H1 (cell line): ENCODE data around the gene LPP. TPM values are rescaled to one million over a fixed set of nuclear protein-coding genes. Genes with fewer than 3 reads are reported as not detected.

Source experiments
- CTCF ChIA-PET: fragments of 300-600 bp; sonication (Branson Sonifier 250); formaldehyde crosslinking; loops from one replicate; lab custom pipeline; 2021; ENCODE audit not compliant: partially characterized antibody; lab: Charles Lee
- POLR2A ChIA-PET: fragments of 300-600 bp; sonication (Branson Sonifier 250); formaldehyde crosslinking; loops from one replicate; lab custom pipeline; 2021; ENCODE audit warnings: inconsistent platforms; ENCODE audit not compliant: partially characterized antibody; lab: Charles Lee
- DNase-seq, 2 experiments: peaks; one replicate each; pipeline versions ENCODE4 v3.0.0 to v3.0.0-alpha.2; 2010 to 2022; ENCODE audit warnings: low spot score in 2 of 2, low read depth in 1 of 2, mixed read lengths in 1 of 2
- FAIRE-seq: peaks from 2 replicates; lab custom pipeline; 2011; peaks lifted over from hg19 to GRCh38; lab: Jason Lieb, UNC
- H2AFZ ChIP-seq: 2 replicates; pipeline ENCODE4 v1.8.1; 2012; ENCODE audit warnings: low read length, inconsistent platforms
- H2AK5ac ChIP-seq: 2 replicates; pipeline ENCODE4 v1.6.1; 2013; ENCODE audit warnings: low read depth, low read length
- H2BK120ac ChIP-seq: replicated peaks from 2 replicates; pipeline ENCODE3; 2013; ENCODE audit warnings: low read depth, low read length, inconsistent platforms
- H2BK12ac ChIP-seq: 2 replicates; pipeline ENCODE4 v1.6.1; 2013; ENCODE audit warnings: low read depth, low read length
- H2BK15ac ChIP-seq: 2 replicates; pipeline ENCODE4 v1.6.1; 2013; ENCODE audit warnings: low read length
- H2BK20ac ChIP-seq: 2 replicates; pipeline ENCODE4 v1.6.1; 2013; ENCODE audit warnings: low read length
- H2BK5ac ChIP-seq: 2 replicates; pipeline ENCODE4 v1.6.1; 2013; ENCODE audit warnings: low read depth, low read length
- H3K14ac ChIP-seq: 2 replicates; pipeline ENCODE4 v1.6.1; 2013; ENCODE audit warnings: inconsistent platforms; ENCODE audit not compliant: insufficient read length
- H3K18ac ChIP-seq: 2 replicates; pipeline ENCODE4 v1.6.1; 2013; ENCODE audit warnings: low read length; ENCODE audit errors: extremely low read depth
- H3K23ac ChIP-seq: 2 replicates; pipeline ENCODE4 v1.6.1; 2013; ENCODE audit warnings: inconsistent platforms; ENCODE audit not compliant: insufficient read length
- H3K23me2 ChIP-seq: 2 replicates; pipeline ENCODE4 v1.6.1; 2013; ENCODE audit warnings: low read depth, low read length
- H3K27ac ChIP-seq: 2 replicates; pipeline ENCODE4 v1.6.1; 2011; ENCODE audit warnings: low read depth, low read length, inconsistent platforms
- H3K27me3 ChIP-seq, 4 experiments: replicated peaks in 1 of 4; 1 replicate in 1 of 4; 2 replicates in 3 of 4; pipeline versions ENCODE4 v1.6.1 to v1.8.1; 2011 to 2013; ENCODE audit warnings: low read length in 3 of 4, mild to moderate bottlenecking in 3 of 4, inconsistent platforms in 2 of 4, mixed read lengths in 2 of 4, moderate library complexity in 1 of 4; ENCODE audit not compliant: control insufficient read depth in 3 of 4, insufficient read depth in 3 of 4; ENCODE audit errors: extremely low read depth in 1 of 4
- H3K36me3 ChIP-seq, 4 experiments: 2 replicates each; pipeline versions ENCODE4 v1.6.1 to v1.8.1; 2011 to 2013; ENCODE audit warnings: mild to moderate bottlenecking in 4 of 4, low read length in 3 of 4, moderate library complexity in 2 of 4, control low read depth in 1 of 4, inconsistent platforms in 1 of 4; ENCODE audit not compliant: insufficient read depth in 4 of 4, control insufficient read depth in 2 of 4
- H3K4ac ChIP-seq: replicated peaks from 2 replicates; pipeline ENCODE3; 2013; ENCODE audit warnings: low read length, low read depth, mixed read lengths, inconsistent platforms; ENCODE audit not compliant: insufficient read length
- H3K4me1 ChIP-seq, 4 experiments: replicated peaks in 1 of 4; 1 replicate in 1 of 4; 2 replicates in 3 of 4; pipeline versions ENCODE4 v1.6.1 to v1.8.1; 2011 to 2013; ENCODE audit warnings: low read length in 3 of 4, inconsistent platforms in 2 of 4, mixed read lengths in 1 of 4; ENCODE audit not compliant: insufficient read depth in 4 of 4, control insufficient read depth in 3 of 4
- H3K4me2 ChIP-seq, 2 experiments: 2 replicates each; pipeline versions ENCODE4 v1.6.1 to v1.8.1; 2011 to 2013; ENCODE audit warnings: low read depth in 2 of 2, low read length in 2 of 2, control low read depth in 1 of 2, inconsistent platforms in 1 of 2, mild to moderate bottlenecking in 1 of 2; ENCODE audit not compliant: insufficient read depth in 1 of 2
- H3K4me3 ChIP-seq, 4 experiments: fragments of 200-600, 300-600 bp in 1 of 4; sonication (generic), shearing (Covaris generic), sonication (Bioruptor Twin) in 1 of 4; 2 replicates each; pipeline versions ENCODE4 v1.5.1 to v1.8.1; 2011 to 2016; ENCODE audit warnings: low read length in 4 of 4, low read depth in 3 of 4, control low read depth in 2 of 4, inconsistent platforms in 2 of 4, mild to moderate bottlenecking in 2 of 4, mixed read lengths in 1 of 4, moderate library complexity in 1 of 4; ENCODE audit not compliant: insufficient read depth in 2 of 4; ENCODE audit errors: extremely low read depth in 1 of 4
- H3K56ac ChIP-seq: replicated peaks from 2 replicates; pipeline ENCODE3; 2013; ENCODE audit warnings: low read depth, mild to moderate bottlenecking, mixed read lengths, low read length, inconsistent platforms; ENCODE audit not compliant: insufficient read length
- H3K79me1 ChIP-seq: 2 replicates; pipeline ENCODE4 v1.6.1; 2013; ENCODE audit warnings: low read depth, low read length, control low read depth
- H3K79me2 ChIP-seq, 2 experiments: 2 replicates each; pipeline versions ENCODE4 v1.6.1 to v1.8.1; 2012 to 2013; ENCODE audit warnings: low read length in 2 of 2, mild to moderate bottlenecking in 2 of 2, inconsistent platforms in 1 of 2; ENCODE audit not compliant: insufficient read depth in 2 of 2, control insufficient read depth in 1 of 2
- H3K9ac ChIP-seq, 4 experiments: replicated peaks in 1 of 4; 1 replicate in 1 of 4; 2 replicates in 3 of 4; pipeline versions ENCODE4 v1.6.1 to v1.8.1; 2011 to 2013; ENCODE audit warnings: low read depth in 3 of 4, low read length in 3 of 4, control low read depth in 2 of 4, mild to moderate bottlenecking in 2 of 4, moderate library complexity in 2 of 4, inconsistent platforms in 1 of 4; ENCODE audit errors: extremely low read depth in 1 of 4
- H3K9me3 ChIP-seq, 2 experiments: 2 replicates each; pipeline versions ENCODE4 v1.6.1 to v1.8.1; 2012 to 2013; ENCODE audit warnings: mild to moderate bottlenecking in 2 of 2, moderate library complexity in 2 of 2, control low read depth in 1 of 2, inconsistent platforms in 1 of 2, low read depth in 1 of 2, low read length in 1 of 2, mixed read lengths in 1 of 2; ENCODE audit not compliant: insufficient read depth in 2 of 2
- H4K20me1 ChIP-seq, 2 experiments: replicated peaks in 1 of 2; 2 replicates each; pipeline versions ENCODE3 to v1.8.1; 2011 to 2013; ENCODE audit warnings: inconsistent platforms in 2 of 2, low read length in 2 of 2, mild to moderate bottlenecking in 1 of 2; ENCODE audit not compliant: insufficient read depth in 2 of 2, control insufficient read depth in 1 of 2
- H4K5ac ChIP-seq: 2 replicates; pipeline ENCODE4 v1.6.1; 2013; ENCODE audit warnings: low read length, low read depth, mixed read lengths, inconsistent platforms; ENCODE audit not compliant: insufficient read length
- H4K8ac ChIP-seq: 2 replicates; pipeline ENCODE4 v1.8.0; 2013; ENCODE audit warnings: mild to moderate bottlenecking, moderate library complexity, low read length, inconsistent platforms; ENCODE audit not compliant: insufficient read depth; ENCODE audit errors: extremely low read depth
- H4K91ac ChIP-seq: replicated peaks from 2 replicates; pipeline ENCODE3; 2013; ENCODE audit warnings: low read length, mixed read lengths, inconsistent platforms; ENCODE audit not compliant: insufficient read length
- ASH2L ChIP-seq: fragments of 200-600, 300-600 bp; sonication (generic); IDR thresholded peaks from one replicate; pipeline ENCODE4 v1.7.1; 2017; ENCODE audit warnings: low read length
- BCL11A ChIP-seq, 2 experiments: IDR thresholded peaks; one replicate each; pipeline ENCODE4 v1.6.1; 2011; ENCODE audit warnings: low read depth in 2 of 2, low read length in 2 of 2, mild to moderate bottlenecking in 2 of 2
- BRCA1 ChIP-seq: IDR thresholded peaks from 2 replicates; pipeline ENCODE4 v1.6.1; 2012; ENCODE audit warnings: low read depth, low read length, improper control_type of control experiment
- GTF2F1 ChIP-seq: IDR thresholded peaks from 2 replicates; pipeline ENCODE4 v1.6.1; 2012; ENCODE audit warnings: low read depth, low read length, improper control_type of control experiment, borderline replicate concordance
- HDAC2 ChIP-seq, 2 experiments: fragments of 300-600 bp in 1 of 2; sonication (generic) in 1 of 2; IDR thresholded peaks; 2 replicates each; pipeline ENCODE4 v1.6.1; 2011 to 2012; ENCODE audit warnings: low read depth in 2 of 2, low read length in 2 of 2, mild to moderate bottlenecking in 2 of 2, moderate library complexity in 2 of 2, borderline replicate concordance in 1 of 2, inconsistent platforms in 1 of 2
- SIRT6 ChIP-seq: IDR thresholded peaks from one replicate; pipeline ENCODE4 v1.7.1; 2012; ENCODE audit warnings: low read length, inconsistent platforms
- SP2 ChIP-seq: IDR thresholded peaks from 2 replicates; pipeline ENCODE4 v1.6.1; 2012; ENCODE audit warnings: mild to moderate bottlenecking, low read length, inconsistent platforms
- TAF1 ChIP-seq: IDR thresholded peaks from 2 replicates; pipeline ENCODE4 v1.6.1; 2011; ENCODE audit warnings: mild to moderate bottlenecking, low read depth, low read length
- YY1 ChIP-seq: IDR thresholded peaks from 2 replicates; pipeline ENCODE4 v1.6.1; 2011; ENCODE audit warnings: low read depth, mild to moderate bottlenecking, low read length
- WGBS, 2 experiments: shearing (Covaris generic) in 1 of 2; methylation state at CpG; one replicate each; pipeline versions ENCODE4 v1.1.6 to v1.1.7; 2013 to 2015; ENCODE audit warnings: low lambda C conversion rate in 2 of 2, mixed read lengths in 2 of 2, inconsistent platforms in 1 of 2, low coverage in 1 of 2, missing lambda C conversion rate in 1 of 2; ENCODE audit not compliant: insufficient replicate concordance in 2 of 2, insufficient coverage in 1 of 2, insufficient read length in 1 of 2; ENCODE audit errors: extremely low coverage in 1 of 2, missing lambda C conversion rate in 1 of 2; 5-methylcytosine and 5-hydroxymethylcytosine counted together
- polyA plus RNA-seq, 7 experiments: library from polyadenylated mRNA; depleted of rRNA in 3 of 7; stranded (reverse) in 5 of 7; unstranded in 2 of 7; fragments of >200 nt in 5 of 7; fragments of 200-250 nt in 2 of 7; gene quantifications; 1 replicate in 5 of 7; 2 replicates in 1 of 7; 4 replicates in 1 of 7; pipeline versions ENCODE4 v1.2.1 to v1.2.3, GENCODE V29; 2011 to 2013; ENCODE audit warnings: missing spikeins in 2 of 7, mixed read lengths in 2 of 7
- total RNA-seq: library from RNA; stranded (reverse); fragmentation: NEBNext Ultra II Directional; extraction: Animal tissue kit (Norgen Biotek cat#: 25700); gene quantifications from 2 replicates; pipeline ENCODE4 v1.2.1, GENCODE V29; 2021

The LPP gene
- total and polyA plus RNA-seq, 2 of the 8 experiments (the other 6 are each of a cell fraction or from before 2014, with no cell fraction given), result 10.0 to 53.3 TPM

- FAIRE-seq (no peak), DNase-seq (no peak)
- Histone ChIP-seq H3K4me1 (peaks cover 0 to 7% (median 2%) of the 10 kb centered on the region in 4 experiments; a peak in 3 of 7 replicates), H2AK5ac (no peak overlapping the region), H3K4me2 (no peak overlapping the region), H3K4me3 (no peak overlapping the region), H2BK5ac (no peak overlapping the region), H2BK120ac (no peak overlapping the region), H2BK20ac (no peak overlapping the region), H3K27me3 (no peaks in the 10 kb centered on the region), H3K9me3 (no peaks in the 10 kb centered on the region), H3K27ac (no peak overlapping the region), H4K20me1 (peaks cover 0 to 2% of the 10 kb centered on the region in 2 experiments), H4K8ac (no peak overlapping the region), H3K14ac (no peak overlapping the region), H3K23me2 (no peaks in the 10 kb centered on the region), H3K18ac (no peak overlapping the region), H3K56ac (no peak overlapping the region), H4K91ac (no peak overlapping the region), H3K79me2 (peaks cover 0 to 32% of the 10 kb centered on the region in 2 experiments; a peak in 3 of 4 replicates), H3K79me1 (0 out of 2 replicates have a peak, but pooled peaks cover 4% of the 10 kb centered on the region), H3K23ac (no peak overlapping the region), H4K5ac (no peak overlapping the region), H2BK12ac (no peak overlapping the region), H2BK15ac (no peak overlapping the region), H2AFZ (no peak overlapping the region), H3K4ac (no peak overlapping the region), H3K9ac (no peak overlapping the region), H3K36me3 (no peaks in the 10 kb centered on the region)
- 83% methylated on average over 7 of the region's 7 CpGs; no CpG with 5 or more reads in 1 of the 2 experiments for WGBS, 2 experiments
- POLR2A ChIA-PET, result interaction anchor here (0.8 to 2.3 kb wide), 3 partner anchors 17 to 25 kb away, joined by 3 to 14 read pairs (median 3); partner anchors contain the start of gene LPP
- CTCF ChIA-PET, result interaction anchor here (1.0 to 1.5 kb wide), 3 partner anchors 29 to 769 kb away, joined by 3 to 7 read pairs (median 3); no protein-coding TSS in a partner anchor
- TF ChIP-seq GTF2F1 (no peak), SP2 (no peak), ASH2L (no peak), YY1 (no peak), TAF1 (no peak), HDAC2 (IDR thresholded peaks at IDR 0.05; ENCODE audit: borderline replicate concordance in 1 of 2, low read depth in 2 of 2, low read length in 2 of 2) (no peak), BRCA1 (no peak), BCL11A (IDR thresholded peaks at IDR 0.05; ENCODE audit: low read depth in 2 of 2, low read length in 2 of 2) (no peak), SIRT6 (no peak)
Observed at GRCh38 chr3:188178293-188178936, 24.5 kb downstream of the LPP start.
